ENCODE measurements around the gene SLC25A31. TPM values are rescaled to one million over a fixed set of nuclear protein-coding genes. Genes with fewer than 3 reads are reported as not detected.

SLC25A31 gene
- total and polyA plus RNA-seq, 10 of the 15 experiments (the other 5 are each of a cell fraction or from before 2014, with no cell fraction given): not detected

GRCh38 chr4:127781300-127782024 lies 51.3 kb downstream of the SLC25A31 start (continued):
- TF ChIP-seq MAX (IDR thresholded peaks at IDR 0.05; ENCODE audit: low read depth, low read length) (peak; percentile 50; the same call in 1 of the 2 replicates), MLLT1 (IDR thresholded peaks at IDR 0.05) (peak; percentile 91), MXI1 (IDR thresholded peaks at IDR 0.05; ENCODE audit: low read depth, low read length) (peak; percentile 58), RB1 (IDR thresholded peaks at IDR 0.05; ENCODE audit: borderline replicate concordance) (0 out of 2 replicates have a peak, but pooled peaks have one; percentile 57)

GRCh38 chr4:127782025-127782274 lies 51.8 kb downstream of the SLC25A31 start:
- no TSS peak for BruUV-seq (replicated peaks)
- intact Hi-C loops (cut with micrococcal nuclease; ENCODE audit: unreplicated experiment): loop anchor here (2.0 to 5.0 kb wide), 6 partner anchors 75 to 1031 kb away; partner anchors contain the start of genes ABHD18, LARP1B, MFSD8 and PLK4

More at GRCh38 chr4:127782025-127782274, 51.8 kb downstream of the SLC25A31 start:
- ChIA-PET POLR2A (interaction anchor here (0.7 to 2.1 kb wide), 6 partner anchors 18 to 279 kb away, joined by 3 to 11 read pairs (median 6); partner anchors contain the start of genes ABHD18, LARP1B, MFSD8 and PLK4), RAD21 (ENCODE audit: unreplicated experiment) (interaction anchor here (0.6 to 2.0 kb wide), 5 partner anchors 74 to 196 kb away, joined by 3 to 10 read pairs (median 3); partner anchors contain the start of genes ABHD18 and MFSD8), SMC1A (ENCODE audit: uncharacterized antibody, unreplicated experiment) (no interaction called here), CTCF (interaction anchor here (0.6 to 1.0 kb wide), 2 partner anchors 14 to 19 kb away, joined by 3 read pairs; no protein-coding TSS in a partner anchor)
- peak overlapping the region; percentile 84 for H3K4me2 ChIP-seq (ENCODE audit: control insufficient read depth, insufficient read depth)
- peak; percentile 44 for DNase-seq (ENCODE audit: low read depth, low spot score)
- peak overlapping the region; percentile 98 for H2AFZ ChIP-seq (ENCODE audit: control insufficient read depth, low read depth, low read length)
- H3K9ac ChIP-seq (ENCODE audit: control insufficient read depth, insufficient read depth, low read length): peak overlapping the region; percentile 94
- no peak for FAIRE-seq
- H3K27me3 ChIP-seq (replicated peaks in 1 of 2; ENCODE audit: control insufficient read depth in 2 of 2, insufficient read depth in 2 of 2, low read length in 1 of 2): no peaks in the 10 kb centered on the region
- in situ Hi-C loops (cut with MboI): no loop called here
- H3K79me2 ChIP-seq (ENCODE audit: control insufficient read depth, insufficient read depth, low read length): peaks cover 43% of the 10 kb centered on the region
- TF ChIP-seq RAD21 (IDR thresholded peaks at IDR 0.05; ENCODE audit: insufficient read depth, low read depth, low read length) (no peak), RAD51 (IDR thresholded peaks at IDR 0.05) (no peak), NFYB (IDR thresholded peaks at IDR 0.05; ENCODE audit: insufficient read depth, low read depth, low read length) (0 out of 2 replicates have a peak, but pooled peaks have one; percentile 20), MEF2A (IDR thresholded peaks at IDR 0.05; ENCODE audit: insufficient read depth, low read depth, low read length) (no peak), KAT2A (conservative IDR thresholded peaks at IDR 0.05; ENCODE audit: control insufficient read depth, low read depth, low read length) (no peak), SUZ12 (IDR thresholded peaks at IDR 0.05; ENCODE audit: unreplicated experiment) (no peak), YY1 (IDR thresholded peaks at IDR 0.05; ENCODE audit: low read depth, low read length) (0 out of 2 replicates have a peak, but pooled peaks have one; percentile 36), CHD4 (IDR thresholded peaks at IDR 0.05) (no peak), HSF1 (IDR thresholded peaks at IDR 0.05; ENCODE audit: low read depth, low read length) (peak; percentile 98), RELA (IDR thresholded peaks at IDR 0.05; ENCODE audit: borderline replicate concordance, partially characterized antibody) (no peak)
- H3K4me1 ChIP-seq (ENCODE audit: control insufficient read depth, insufficient read depth, low read length): peaks cover 11% of the 10 kb centered on the region
- ATAC-seq: peak; percentile 89
- peak overlapping the region; percentile 96 for H3K4me3 ChIP-seq
- H4K20me1 ChIP-seq (ENCODE audit: control insufficient read depth, insufficient read depth): no peaks in the 10 kb centered on the region
- H3K9me3 ChIP-seq (replicated peaks; ENCODE audit: control insufficient read depth, insufficient read depth, low read length): no peaks in the 10 kb centered on the region
- H3K36me3 ChIP-seq (ENCODE audit: control insufficient read depth in 2 of 2, insufficient read depth in 2 of 2, low read length in 1 of 2): no peaks in the 10 kb centered on the region
- peak overlapping the region; percentile 90 for H3K27ac ChIP-seq (ENCODE audit: control insufficient read depth, insufficient read depth)
- WGBS (ENCODE audit: insufficient coverage, insufficient replicate concordance, low lambda C conversion rate, missing lambda C conversion rate): under 1% methylated on average over 28 of the region's 30 CpGs

Measured in GM12878 (cell line).